GM06990 (cell line): ENCODE measurements around the gene CCNF.

Experiments used
- DNase-seq: peaks from one replicate; pipeline ENCODE4 v3.0.0-alpha.2; 2011; ENCODE audit not compliant: insufficient read length; ENCODE audit errors: extremely low read depth
- H3K27me3 ChIP-seq: replicated peaks from 2 replicates; pipeline ENCODE4 v1.6.0; 2011; ENCODE audit warnings: low read length; ENCODE audit not compliant: control insufficient read depth, insufficient read depth
- H3K36me3 ChIP-seq: 2 replicates; pipeline ENCODE4 v1.5.1; 2011; ENCODE audit warnings: low read length; ENCODE audit not compliant: control insufficient read depth, insufficient read depth
- H3K4me3 ChIP-seq: replicated peaks from 2 replicates; pipeline ENCODE4 v1.5.1; 2011; ENCODE audit warnings: low read depth, mild to moderate bottlenecking, control low read depth, low read length
- TF ChIP-seq, protein P1 (sequence below): IDR thresholded peaks from 2 replicates; pipeline ENCODE4 v1.5.1; 2011; ENCODE audit warnings: low read length, control low read depth, mild to moderate bottlenecking, inconsistent platforms; ENCODE audit not compliant: insufficient read depth, poor library complexity, severe bottlenecking

CCNF gene

GRCh38 chr16:2468233-2468724 is 39.0 kb downstream of the CCNF start:
- no peak for DNase-seq
- H3K4me3 ChIP-seq, result peak overlapping the region; percentile 61
- H3K27me3 ChIP-seq, result no peaks in the 10 kb centered on the region; the same call in 1 of the 2 replicates
- H3K36me3 ChIP-seq, result no peaks in the 10 kb centered on the region
- TF ChIP-seq, protein P1, sequence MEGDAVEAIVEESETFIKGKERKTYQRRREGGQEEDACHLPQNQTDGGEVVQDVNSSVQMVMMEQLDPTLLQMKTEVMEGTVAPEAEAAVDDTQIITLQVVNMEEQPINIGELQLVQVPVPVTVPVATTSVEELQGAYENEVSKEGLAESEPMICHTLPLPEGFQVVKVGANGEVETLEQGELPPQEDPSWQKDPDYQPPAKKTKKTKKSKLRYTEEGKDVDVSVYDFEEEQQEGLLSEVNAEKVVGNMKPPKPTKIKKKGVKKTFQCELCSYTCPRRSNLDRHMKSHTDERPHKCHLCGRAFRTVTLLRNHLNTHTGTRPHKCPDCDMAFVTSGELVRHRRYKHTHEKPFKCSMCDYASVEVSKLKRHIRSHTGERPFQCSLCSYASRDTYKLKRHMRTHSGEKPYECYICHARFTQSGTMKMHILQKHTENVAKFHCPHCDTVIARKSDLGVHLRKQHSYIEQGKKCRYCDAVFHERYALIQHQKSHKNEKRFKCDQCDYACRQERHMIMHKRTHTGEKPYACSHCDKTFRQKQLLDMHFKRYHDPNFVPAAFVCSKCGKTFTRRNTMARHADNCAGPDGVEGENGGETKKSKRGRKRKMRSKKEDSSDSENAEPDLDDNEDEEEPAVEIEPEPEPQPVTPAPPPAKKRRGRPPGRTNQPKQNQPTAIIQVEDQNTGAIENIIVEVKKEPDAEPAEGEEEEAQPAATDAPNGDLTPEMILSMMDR, result no peak

DNA sequence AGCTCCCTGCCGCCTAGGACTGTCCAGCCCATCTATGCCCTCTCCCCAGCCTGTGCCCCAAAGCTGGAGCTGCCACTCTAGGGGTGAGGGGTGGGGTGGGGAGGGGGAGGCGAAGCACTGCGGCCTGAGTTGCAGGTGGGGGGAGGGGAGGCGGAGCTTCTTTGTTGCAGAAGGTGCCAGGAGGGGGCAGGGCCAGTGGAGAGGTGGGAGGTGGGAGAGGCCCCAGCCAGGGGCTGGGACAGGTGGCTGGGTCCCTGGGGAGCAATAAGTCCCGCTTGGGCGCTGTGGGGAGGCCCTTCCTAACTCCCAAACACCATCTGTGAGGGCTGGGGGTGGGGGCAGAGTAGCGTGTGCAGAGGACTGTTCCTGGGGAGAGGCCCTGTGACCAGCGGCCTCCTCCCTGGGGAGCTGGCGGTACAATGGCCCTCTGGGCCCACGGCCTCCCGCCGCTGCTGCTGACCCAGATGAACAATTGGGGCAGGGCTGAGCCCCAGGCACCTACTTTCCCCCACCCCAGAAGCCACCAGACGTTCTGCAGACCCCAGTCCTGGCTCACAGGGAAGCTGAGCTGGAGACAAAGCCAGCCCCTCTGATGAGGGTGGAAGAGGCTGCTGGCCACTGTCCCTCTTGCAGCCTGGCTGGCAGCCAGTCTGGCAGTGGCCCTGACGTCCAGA is 39.6 kb downstream of the CCNF start:
- Histone ChIP-seq H3K27me3 (no peaks in the 10 kb centered on the region; the same call in 1 of the 2 replicates), H3K4me3 (peak overlapping the region; percentile 61), H3K36me3 (no peaks in the 10 kb centered on the region)
- TF ChIP-seq, protein P1, result no peak
- DNase-seq, result peak; percentile 72

DNA sequence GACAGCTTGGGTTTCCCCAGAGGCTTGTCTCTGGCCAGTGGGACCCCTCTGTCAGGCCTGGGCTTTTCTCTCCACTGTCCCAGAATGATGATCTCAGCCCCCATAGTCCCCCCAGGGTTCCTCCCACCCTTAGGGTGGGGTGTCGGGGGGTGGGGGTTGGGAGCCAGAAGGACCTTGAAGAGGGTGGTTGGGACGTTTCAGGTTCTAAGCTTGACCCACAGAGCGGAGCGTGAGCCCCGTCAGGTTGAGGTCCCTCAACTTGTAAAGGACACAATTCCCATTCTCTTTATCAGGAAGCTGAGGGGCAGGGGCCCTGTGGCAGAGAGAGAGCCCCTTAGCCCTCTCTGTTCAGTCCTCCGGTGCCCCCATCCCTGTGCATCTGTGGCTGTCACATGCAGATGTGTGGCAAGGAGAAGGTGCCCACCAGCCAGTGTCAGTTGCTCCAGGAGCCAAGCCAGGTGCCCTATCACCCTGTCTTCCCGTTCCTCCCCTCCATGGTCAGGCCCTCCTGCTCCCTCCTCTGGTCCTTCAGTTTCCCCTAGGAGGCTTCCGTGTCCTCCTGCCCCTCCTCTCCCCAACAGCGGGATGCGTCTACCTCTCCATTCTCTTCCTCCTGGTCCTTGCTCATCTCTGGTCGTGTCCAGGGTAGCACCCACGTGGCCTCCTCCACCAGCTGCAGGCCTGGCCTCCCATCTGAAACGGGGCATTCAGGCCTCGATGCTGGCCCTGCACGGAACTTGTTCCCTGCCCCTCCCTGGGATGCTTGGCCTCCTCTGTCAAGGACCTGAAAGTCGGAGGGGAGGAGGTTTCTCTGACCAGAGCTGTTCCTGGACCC is 40.4 kb downstream of the CCNF start:
- Histone ChIP-seq H3K4me3 (no peak overlapping the region), H3K27me3 (no peaks in the 10 kb centered on the region; the same call in 1 of the 2 replicates), H3K36me3 (no peaks in the 10 kb centered on the region)
- TF ChIP-seq, protein P1, result no peak
- DNase-seq, result no peak

DNA sequence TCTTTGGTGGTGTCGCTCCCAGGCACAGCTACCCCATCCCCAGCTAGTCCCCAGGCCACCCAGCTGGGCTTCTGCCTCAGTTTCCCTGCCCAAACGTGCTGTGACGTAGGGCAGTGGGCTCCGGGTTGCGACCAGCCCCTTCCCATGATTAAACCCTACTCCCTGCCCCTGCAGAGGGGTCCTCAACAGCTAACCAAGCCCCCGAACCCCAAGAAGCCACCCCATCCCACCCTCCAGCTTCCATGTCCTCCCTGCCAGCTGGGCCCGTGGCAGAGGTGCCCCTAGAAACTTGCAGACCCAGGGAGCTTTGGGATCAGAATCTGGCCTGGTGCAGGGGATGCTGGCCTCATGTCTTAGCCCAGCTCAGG is 41.0 kb downstream of the CCNF start:
- no peak for DNase-seq
- H3K27me3 ChIP-seq, result no peaks in the 10 kb centered on the region; the same call in 1 of the 2 replicates
- TF ChIP-seq, protein P1, result no peak
- no peak overlapping the region for H3K4me3 ChIP-seq
- H3K36me3 ChIP-seq, result no peaks in the 10 kb centered on the region

DNA sequence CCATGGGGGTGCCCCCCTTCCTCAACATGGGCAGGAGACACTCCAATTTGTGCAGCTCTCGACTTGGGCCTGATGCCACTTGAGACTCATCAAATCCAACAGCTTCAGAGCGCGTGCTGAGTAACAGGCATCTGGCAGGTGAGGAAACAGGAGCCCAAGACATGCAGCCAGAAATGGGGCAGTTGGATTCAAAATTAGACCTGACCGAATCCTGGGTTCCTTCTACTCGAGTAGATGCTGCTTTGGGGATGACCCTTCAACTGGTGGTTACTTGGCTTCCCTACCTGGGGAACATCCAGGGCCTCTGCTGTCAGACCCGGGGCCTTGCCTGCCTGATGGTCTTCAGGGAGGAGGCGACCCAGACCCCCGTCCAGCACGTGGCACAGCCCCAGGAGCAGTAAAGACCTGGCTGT is 41.4 kb downstream of the CCNF start:
- Histone ChIP-seq H3K4me3 (no peak overlapping the region), H3K27me3 (no peaks in the 10 kb centered on the region; the same call in 1 of the 2 replicates), H3K36me3 (no peaks in the 10 kb centered on the region)
- TF ChIP-seq, protein P1, result no peak
- no peak for DNase-seq
